ENCODE measurements around the gene DCDC2. TPM values are rescaled to one million over a fixed set of nuclear protein-coding genes. Genes with fewer than 3 reads are reported as not detected.

The DCDC2 gene
- total RNA-seq, 1 donor from 2014 or later: 5.5 TPM

- Mint-ChIP-seq H3K4me1 (ENCODE audit: unreplicated experiment) (no peaks in the 10 kb centered on the region), H3K27me3 (peaks cover 9% of the 10 kb centered on the region), H3K27ac (no peak overlapping the region), H3K4me3 (no peak overlapping the region), H3K36me3 (no peaks in the 10 kb centered on the region), H3K9me3 (no peaks in the 10 kb centered on the region)
- no peak for DNase-seq (ENCODE audit: extremely low spot score, unreplicated experiment)
- no peak for TF ChIP-seq CTCF (conservative IDR thresholded peaks at IDR 0.05)
Measured at GRCh38 chr6:24352434-24352833, 5.4 kb downstream of the DCDC2 start.

GRCh38 chr6:24344976-24345375, 12.9 kb downstream of the DCDC2 start:
- H3K4me1 Mint-ChIP-seq (ENCODE audit: unreplicated experiment): peaks cover 5% of the 10 kb centered on the region
- no peaks in the 10 kb centered on the region for H3K36me3 Mint-ChIP-seq
- no peak overlapping the region for H3K4me3 Mint-ChIP-seq
- DNase-seq (ENCODE audit: extremely low spot score, unreplicated experiment): no peak
- H3K27me3 Mint-ChIP-seq: peaks cover 4% of the 10 kb centered on the region
- TF ChIP-seq CTCF (conservative IDR thresholded peaks at IDR 0.05): no peak
- H3K9me3 Mint-ChIP-seq: no peaks in the 10 kb centered on the region
- no peak overlapping the region for H3K27ac Mint-ChIP-seq

DNA sequence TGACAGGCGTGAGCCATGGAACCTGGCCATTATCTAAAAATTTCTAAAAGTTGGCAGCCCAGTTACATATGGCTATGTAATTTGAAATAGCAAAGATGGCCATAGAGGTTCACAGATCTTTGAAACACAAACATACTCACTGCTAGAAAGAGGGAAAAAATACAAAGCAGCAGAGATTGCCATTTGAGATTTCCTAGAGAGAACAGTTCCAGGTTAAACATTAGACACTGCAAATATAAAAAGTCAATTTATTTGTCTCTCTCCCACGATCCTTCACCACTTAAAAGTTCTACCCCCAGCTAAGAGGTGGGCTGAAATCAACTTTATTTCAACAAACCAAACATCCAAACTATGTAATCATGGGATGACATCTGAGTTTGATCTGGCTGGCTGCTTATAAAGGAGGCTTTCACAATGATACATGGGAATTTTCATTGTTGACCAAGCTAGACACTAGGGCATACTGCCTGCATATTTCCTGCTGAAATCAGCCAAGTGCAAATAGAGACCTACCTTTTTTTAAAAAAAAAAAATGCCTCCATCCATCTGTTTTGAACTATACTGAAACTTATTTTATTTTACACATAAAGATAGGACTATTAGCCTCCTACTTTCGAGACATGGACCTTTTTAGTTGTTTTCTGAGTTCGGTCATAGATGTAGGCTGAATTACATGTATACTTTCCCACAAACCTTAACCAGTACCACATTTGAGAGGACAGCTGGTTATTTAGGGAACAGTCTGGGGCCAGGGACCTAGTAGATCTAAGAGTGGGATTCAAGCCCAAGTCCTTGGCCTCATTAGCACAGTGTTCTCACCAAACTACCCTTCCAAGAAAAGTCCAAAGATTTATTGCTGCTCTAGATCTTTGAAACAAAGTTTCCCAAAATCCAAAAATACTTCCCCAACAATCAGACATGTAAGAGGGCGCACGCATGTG, 16.6 kb downstream of the DCDC2 start:
- H3K4me1 Mint-ChIP-seq (ENCODE audit: unreplicated experiment): peaks cover 5% of the 10 kb centered on the region
- no peak overlapping the region for H3K4me3 Mint-ChIP-seq
- peak overlapping the region; percentile 44 for H3K27ac Mint-ChIP-seq
- H3K27me3 Mint-ChIP-seq: no peaks in the 10 kb centered on the region
- no peaks in the 10 kb centered on the region for H3K36me3 Mint-ChIP-seq
- no peak for DNase-seq (ENCODE audit: extremely low spot score, unreplicated experiment)
- H3K9me3 Mint-ChIP-seq: peaks cover 12% of the 10 kb centered on the region
- TF ChIP-seq CTCF (conservative IDR thresholded peaks at IDR 0.05): no peak

GRCh38 chr6:24339932-24340331, 17.9 kb downstream of the DCDC2 start:
- no peak for TF ChIP-seq CTCF (conservative IDR thresholded peaks at IDR 0.05)
- Mint-ChIP-seq H3K4me1 (ENCODE audit: unreplicated experiment) (peaks cover 5% of the 10 kb centered on the region), H3K27ac (no peak overlapping the region), H3K27me3 (no peaks in the 10 kb centered on the region), H3K4me3 (no peak overlapping the region), H3K36me3 (no peaks in the 10 kb centered on the region), H3K9me3 (peaks cover 12% of the 10 kb centered on the region)
- DNase-seq (ENCODE audit: extremely low spot score, unreplicated experiment): no peak

DNA sequence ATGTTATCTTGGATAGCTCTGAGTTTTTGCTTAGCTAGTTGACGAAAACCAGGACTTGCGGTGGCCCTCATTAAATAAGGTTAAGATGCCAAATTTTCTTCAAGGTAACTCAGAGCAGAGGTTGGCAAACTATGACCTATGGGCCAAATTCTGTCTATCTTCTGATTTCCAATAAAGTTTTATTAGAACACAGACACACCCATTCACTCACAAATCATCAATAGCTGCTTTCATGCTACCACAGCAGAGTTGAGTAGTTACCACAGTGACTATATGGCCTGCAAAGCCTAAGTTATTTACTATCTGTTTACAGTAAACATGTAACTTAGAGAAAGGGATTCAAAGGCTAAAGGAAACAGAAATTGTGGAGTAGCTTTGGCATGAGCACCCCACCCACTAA, 23.6 kb downstream of the DCDC2 start:
- no peaks in the 10 kb centered on the region for H3K36me3 Mint-ChIP-seq
- no peak overlapping the region for H3K4me3 Mint-ChIP-seq
- H3K27me3 Mint-ChIP-seq: no peaks in the 10 kb centered on the region
- no peak for TF ChIP-seq CTCF (conservative IDR thresholded peaks at IDR 0.05)
- H3K4me1 Mint-ChIP-seq (ENCODE audit: unreplicated experiment): peaks cover 7% of the 10 kb centered on the region
- no peak overlapping the region for H3K27ac Mint-ChIP-seq
- no peak for DNase-seq (ENCODE audit: extremely low spot score, unreplicated experiment)
- peaks cover 12% of the 10 kb centered on the region for H3K9me3 Mint-ChIP-seq
